HepG2 (cell line): ENCODE data around the gene TANGO6. TPM values are rescaled to one million over a fixed set of nuclear protein-coding genes. Genes with fewer than 3 reads are reported as not detected.
A peak's percentile ranks its signal among the peaks of the same experiment; 100 is the strongest.

Experiments used
- DNMT3B ChIP-seq: conservative IDR thresholded peaks from 2 replicates; pipeline ENCODE4 v1.6.1; 2016; ENCODE audit warnings: missing biosample characterization, control low read depth
- FOXA3 ChIP-seq: IDR thresholded peaks from 2 replicates; pipeline ENCODE4 v1.6.1; 2016; ENCODE audit warnings: missing genetic modification reagents, missing compliant biosample characterization
- GATAD1 ChIP-seq: IDR thresholded peaks from 2 replicates; pipeline ENCODE4 v1.6.1; 2016; ENCODE audit warnings: missing genetic modification reagents, missing compliant biosample characterization
- GATAD2A ChIP-seq: IDR thresholded peaks from 2 replicates; pipeline ENCODE4 v1.6.1; 2016
- HNF1B ChIP-seq: sonication (generic); formaldehyde crosslinking; IDR thresholded peaks from 2 replicates; pipeline ENCODE4 v1.5.1; 2020; ENCODE audit warnings: mild to moderate bottlenecking, moderate library complexity, missing genetic modification reagents
- IRF2 ChIP-seq: IDR thresholded peaks from 2 replicates; pipeline ENCODE4 v1.6.1; 2018; ENCODE audit warnings: missing genetic modification reagents, missing compliant biosample characterization
- KLF16 ChIP-seq, 2 experiments: sonication (generic) in 1 of 2; formaldehyde crosslinking in 1 of 2; IDR thresholded peaks; 2 replicates each; pipeline versions ENCODE4 v1.6.1 to v1.8.0; 2016 to 2023; ENCODE audit warnings: missing genetic modification reagents in 2 of 2, missing compliant biosample characterization in 1 of 2
- KLF6 ChIP-seq: IDR thresholded peaks from 2 replicates; pipeline ENCODE4 v1.8.0; 2016; ENCODE audit warnings: missing biosample characterization, missing genetic modification reagents
- MAFK ChIP-seq, 2 experiments: IDR thresholded peaks in 1 of 2; conservative IDR thresholded peaks in 1 of 2; 2 replicates each; pipeline ENCODE4 v1.6.1; 2011; ENCODE audit warnings: improper control_type of control experiment in 2 of 2, low read length in 2 of 2
- MEIS1 ChIP-seq: sonication (generic); formaldehyde crosslinking; IDR thresholded peaks from 2 replicates; pipeline ENCODE4 v1.9.0; 2021; ENCODE audit warnings: mild to moderate bottlenecking, missing genetic modification reagents, moderate library complexity, borderline replicate concordance
- NAIF1 ChIP-seq: sonication (generic); formaldehyde crosslinking; IDR thresholded peaks from 2 replicates; pipeline ENCODE4 v1.5.0; 2020; ENCODE audit warnings: mild to moderate bottlenecking, missing genetic modification reagents, borderline replicate concordance
- NFATC3 ChIP-seq: sonication (generic); formaldehyde crosslinking; IDR thresholded peaks from 2 replicates; pipeline ENCODE4 v1.5.1; 2020; ENCODE audit warnings: mild to moderate bottlenecking, missing genetic modification reagents
- NR0B2 ChIP-seq: sonication (generic); formaldehyde crosslinking; IDR thresholded peaks from 2 replicates; pipeline ENCODE4 v1.4.0; 2020; ENCODE audit warnings: mild to moderate bottlenecking, missing genetic modification reagents
- ONECUT2 ChIP-seq: sonication (generic); formaldehyde crosslinking; IDR thresholded peaks from 2 replicates; pipeline ENCODE4 v1.4.0; 2020; ENCODE audit warnings: missing genetic modification reagents
- RARA ChIP-seq: IDR thresholded peaks from 2 replicates; pipeline ENCODE4 v1.6.1; 2016; ENCODE audit warnings: missing genetic modification reagents, missing compliant biosample characterization
- REPIN1 ChIP-seq: sonication (generic); formaldehyde crosslinking; IDR thresholded peaks from 2 replicates; pipeline ENCODE4 v1.8.0; 2022; ENCODE audit warnings: missing genetic modification reagents, low read depth, mild to moderate bottlenecking, borderline replicate concordance
- RXRB ChIP-seq: IDR thresholded peaks from 2 replicates; pipeline ENCODE4 v1.6.1; 2016; ENCODE audit warnings: borderline replicate concordance, missing genetic modification reagents, missing compliant biosample characterization
- TBX2 ChIP-seq: sonication (generic); formaldehyde crosslinking; IDR thresholded peaks from 2 replicates; pipeline ENCODE4 v1.5.0; 2020; ENCODE audit warnings: missing genetic modification reagents, mild to moderate bottlenecking, borderline replicate concordance
- TEF ChIP-seq: sonication (generic); formaldehyde crosslinking; IDR thresholded peaks from 2 replicates; pipeline ENCODE4 v1.5.0; 2020; ENCODE audit warnings: missing genetic modification reagents
- ZBTB25 ChIP-seq: IDR thresholded peaks from 2 replicates; pipeline ENCODE4 v1.6.1; 2018; ENCODE audit warnings: missing genetic modification reagents
- ZGPAT ChIP-seq: IDR thresholded peaks from 2 replicates; pipeline ENCODE4 v1.6.1; 2016; ENCODE audit warnings: mild to moderate bottlenecking
- ZNF644 ChIP-seq: IDR thresholded peaks from 2 replicates; pipeline ENCODE4 v1.6.1; 2016; ENCODE audit warnings: low read depth
- polyA plus RNA-seq, 8 experiments: library from polyadenylated mRNA; depleted of rRNA in 3 of 8; stranded (reverse) in 7 of 8; unstranded in 1 of 8; fragments of >200 nt; fragmentation: Illumina TruSeq in 4 of 8; extraction: Trizol in 4 of 8; gene quantifications; 2 replicates each; pipeline versions ENCODE4 v1.2.1 to v1.2.3, GENCODE V29; 2011 to 2016; ENCODE audit warnings: low read depth in 4 of 8, missing spikeins in 1 of 8, mixed read lengths in 1 of 8; ENCODE audit not compliant: insufficient read depth in 1 of 8
- total RNA-seq, 5 experiments: library from RNA; depleted of rRNA; stranded (reverse); fragments of >200 nt; fragmentation: Illumina TruSeq; extraction: Trizol; gene quantifications; 2 replicates each; pipeline ENCODE4 v1.2.3, GENCODE V29; 2016; ENCODE audit warnings: low read depth in 1 of 5

Gene TANGO6
- total and polyA plus RNA-seq, 2 of the 13 experiments (the other 11 are each of a cell fraction or from before 2014, with no cell fraction given), result 7.2 to 13.3 TPM

- TF ChIP-seq TBX2 (0 out of 2 replicates have a peak, but pooled peaks have one; percentile 25), ZGPAT (CRISPR knock-in tag) (peak; percentile 31; the same call in 1 of the 2 replicates), ZNF644 (no peak), RARA (CRISPR knock-in tag) (0 out of 2 replicates have a peak, but pooled peaks have one; percentile 14), RXRB (CRISPR knock-in tag) (peak; percentile 53; the same call in 1 of the 2 replicates), GATAD1 (CRISPR knock-in tag) (peak; percentile 28; the same call in 1 of the 2 replicates), HNF1B (CRISPR knock-in tag) (peak; percentile 63; the same call in 1 of the 2 replicates), GATAD2A (CRISPR knock-in tag) (peak; percentile 57; the same call in 1 of the 2 replicates), MEIS1 (0 out of 2 replicates have a peak, but pooled peaks have one; percentile 27), REPIN1 (CRISPR knock-in tag) (peak; percentile 41; the same call in 1 of the 2 replicates), KLF16 (CRISPR knock-in tag; IDR thresholded peaks at IDR 0.05) (peak in 1 of 2 experiments; percentile 43; a peak in 1 of 4 replicates), FOXA3 (CRISPR knock-in tag) (0 out of 2 replicates have a peak, but pooled peaks have one; percentile 15), MAFK (conservative IDR thresholded peaks at IDR 0.05 in 1 of 2, IDR thresholded peaks at IDR 0.05 in 1 of 2; ENCODE audit: low read length in 2 of 2) (peak; percentile 24 to 35; a peak in 3 of 4 replicates), KLF6 (CRISPR knock-in tag) (0 out of 2 replicates have a peak, but pooled peaks have one; percentile 68), DNMT3B (CRISPR knock-in tag) (0 out of 2 replicates have a peak, but pooled peaks have one; percentile 56), NFATC3 (CRISPR knock-in tag) (no peak), NR0B2 (CRISPR knock-in tag) (no peak), TEF (CRISPR knock-in tag) (no peak), ZBTB25 (CRISPR knock-in tag) (0 out of 2 replicates have a peak, but pooled peaks have one; percentile 53), NAIF1 (CRISPR knock-in tag) (no peak), IRF2 (CRISPR knock-in tag) (peak; percentile 63), ONECUT2 (CRISPR knock-in tag) (0 out of 2 replicates have a peak, but pooled peaks have one; percentile 12)
- TF ChIP-seq, all 625 proteins: peak for 58
Observed at GRCh38 chr16:68800257-68800875, 43.0 kb upstream of the TANGO6 start (continued).
